Coronary artery (tissue), 2 donors: ENCODE results near the gene TMEM222.

Experiments
- DNase-seq: peaks from one replicate; pipeline ENCODE4 v3.0.0-alpha.2; 2017; ENCODE audit warnings: low spot score
- H3K27ac ChIP-seq, 2 donors: fragments of 200-600 bp; sonication (generic); one replicate each; pipeline ENCODE4 v1.5.1; 2016 to 2019
- H3K4me3 ChIP-seq: fragments of 200-600 bp; sonication (generic); 2 replicates; pipeline ENCODE4 v1.5.1; 2016; ENCODE audit warnings: mild to moderate bottlenecking, moderate library complexity
- TF ChIP-seq, protein P1 (sequence below): fragments of 200-600 bp; sonication (generic); IDR thresholded peaks from one replicate; pipeline ENCODE4 v1.5.1; 2019; ENCODE audit warnings: antibody characterized with exemption

The TMEM222 gene

GRCh38 chr1:27358928-27359313, 37.0 kb downstream of the TMEM222 start:
- no peak for DNase-seq
- H3K4me3 ChIP-seq, result no peak overlapping the region
- H3K27ac ChIP-seq, result no peak overlapping the region
- TF ChIP-seq, protein P1, sequence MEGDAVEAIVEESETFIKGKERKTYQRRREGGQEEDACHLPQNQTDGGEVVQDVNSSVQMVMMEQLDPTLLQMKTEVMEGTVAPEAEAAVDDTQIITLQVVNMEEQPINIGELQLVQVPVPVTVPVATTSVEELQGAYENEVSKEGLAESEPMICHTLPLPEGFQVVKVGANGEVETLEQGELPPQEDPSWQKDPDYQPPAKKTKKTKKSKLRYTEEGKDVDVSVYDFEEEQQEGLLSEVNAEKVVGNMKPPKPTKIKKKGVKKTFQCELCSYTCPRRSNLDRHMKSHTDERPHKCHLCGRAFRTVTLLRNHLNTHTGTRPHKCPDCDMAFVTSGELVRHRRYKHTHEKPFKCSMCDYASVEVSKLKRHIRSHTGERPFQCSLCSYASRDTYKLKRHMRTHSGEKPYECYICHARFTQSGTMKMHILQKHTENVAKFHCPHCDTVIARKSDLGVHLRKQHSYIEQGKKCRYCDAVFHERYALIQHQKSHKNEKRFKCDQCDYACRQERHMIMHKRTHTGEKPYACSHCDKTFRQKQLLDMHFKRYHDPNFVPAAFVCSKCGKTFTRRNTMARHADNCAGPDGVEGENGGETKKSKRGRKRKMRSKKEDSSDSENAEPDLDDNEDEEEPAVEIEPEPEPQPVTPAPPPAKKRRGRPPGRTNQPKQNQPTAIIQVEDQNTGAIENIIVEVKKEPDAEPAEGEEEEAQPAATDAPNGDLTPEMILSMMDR, result no peak

GRCh38 chr1:27359822-27360158, 37.8 kb downstream of the TMEM222 start:
- DNase-seq, result no peak
- TF ChIP-seq, protein P1, result no peak
- Histone ChIP-seq H3K4me3 (no peak overlapping the region), H3K27ac (no peak overlapping the region)

- Histone ChIP-seq H3K4me3 (peak overlapping the region; percentile 37), H3K27ac (no peak overlapping the region)
- TF ChIP-seq, protein P1, result no peak
- no peak for DNase-seq
Measured at GRCh38 chr1:27360159-27361043, 38.4 kb downstream of the TMEM222 start.

DNA sequence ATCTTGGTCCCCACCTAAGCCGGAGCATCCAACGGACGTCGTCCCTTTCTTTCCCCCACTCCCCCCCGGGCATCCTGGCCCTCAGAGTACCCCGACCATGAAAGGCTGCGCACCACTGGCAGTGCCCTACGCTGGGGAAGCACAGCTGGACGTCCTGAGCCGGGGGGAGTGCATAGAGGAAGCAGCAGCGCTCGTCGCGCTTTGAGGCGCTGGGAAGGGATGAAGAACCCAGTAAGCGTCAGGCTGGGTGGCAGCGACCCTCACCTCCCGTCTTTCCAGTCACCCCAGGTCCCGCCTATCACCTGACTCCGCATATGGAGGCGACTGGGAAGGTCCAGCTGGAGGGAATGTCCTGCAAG, 39.1 kb downstream of the TMEM222 start:
- no peak for DNase-seq
- TF ChIP-seq, protein P1, result no peak
- H3K27ac ChIP-seq, result no peak overlapping the region
- no peak overlapping the region for H3K4me3 ChIP-seq

GRCh38 chr1:27361553-27361952, 39.6 kb downstream of the TMEM222 start:
- TF ChIP-seq, protein P1, result no peak
- DNase-seq, result no peak
- Histone ChIP-seq H3K4me3 (no peak overlapping the region), H3K27ac (no peak overlapping the region)

- DNase-seq, result no peak
- Histone ChIP-seq H3K27ac (peak overlapping the region in 1 of 2 donors; percentile 99), H3K4me3 (peak overlapping the region; percentile 90)
- TF ChIP-seq, protein P1, result no peak
Measured at GRCh38 chr1:27363766-27364695, 42.1 kb downstream of the TMEM222 start.
